ENCODE results near the gene COIL.
"Not testable (repeated sequence)": the region's sequence is repeated elsewhere in the genome, so short reads cannot be mapped to it uniquely, and the experiment has no call there.

The COIL gene

DNA sequence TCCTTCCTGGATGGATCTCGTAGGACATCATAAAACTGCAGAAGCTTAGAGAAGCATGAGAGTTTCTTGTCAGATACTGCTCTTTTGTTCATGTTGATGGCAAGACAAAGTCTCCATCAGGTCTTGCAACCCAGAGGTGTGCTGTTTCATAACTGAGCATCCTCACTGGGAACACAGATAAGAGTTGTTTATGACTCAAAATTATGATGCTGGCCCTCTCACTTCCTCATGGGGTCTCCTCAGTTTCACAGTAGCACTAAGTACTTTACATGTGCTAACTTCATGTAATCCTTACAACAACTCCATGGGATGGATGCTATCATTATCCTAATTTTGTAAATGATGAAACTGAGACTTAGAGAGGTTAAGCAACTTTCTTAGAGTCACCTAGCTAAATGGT lies 31.5 kb upstream of the COIL start:
- no peaks in the 10 kb centered on the region for H3K27me3 ChIP-seq (ENCODE audit: control insufficient read depth, insufficient read depth, low read length)
- no peaks in the 10 kb centered on the region for H3K9me3 ChIP-seq (ENCODE audit: control insufficient read depth, low read length)
- peaks cover 5% of the 10 kb centered on the region for H3K36me3 ChIP-seq (ENCODE audit: control insufficient read depth, insufficient read depth, low read length)
- peaks cover 19% of the 10 kb centered on the region for H3K4me1 ChIP-seq (ENCODE audit: control insufficient read depth, insufficient read depth, low read length)
- no peak overlapping the region for H3K4me3 ChIP-seq (ENCODE audit: low read length)
- no peak overlapping the region for H3K9ac ChIP-seq (ENCODE audit: low read length)

DNA sequence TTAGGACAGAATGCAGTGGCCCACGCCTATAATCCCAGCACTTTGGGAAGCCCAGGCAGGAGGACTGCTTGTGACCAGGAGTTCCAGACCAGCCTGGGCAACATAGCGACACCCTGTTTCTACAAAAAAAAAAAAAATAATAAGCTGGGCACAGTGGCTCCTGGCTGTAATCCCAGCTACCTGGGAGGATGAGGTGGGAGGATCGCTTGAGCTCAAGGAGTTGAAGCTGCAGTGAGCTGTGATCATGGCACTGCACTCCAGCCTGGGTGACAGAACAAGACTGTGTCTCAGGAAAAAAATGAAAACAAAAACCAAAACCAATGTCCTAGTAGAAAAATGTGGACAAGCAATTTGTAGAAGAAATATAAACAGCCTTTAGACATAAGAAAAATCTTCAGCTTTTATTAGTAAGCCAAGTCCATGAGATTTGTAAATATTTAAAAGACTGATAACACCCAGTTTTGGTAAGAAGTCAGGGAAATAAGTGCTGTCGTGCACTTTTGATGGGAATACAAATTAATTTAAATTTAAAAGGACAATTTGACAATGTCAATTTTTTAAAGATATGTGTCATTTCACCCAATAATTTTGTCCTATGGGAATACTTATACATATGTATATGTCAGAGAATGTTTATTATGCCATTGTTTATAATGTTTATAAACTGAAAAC lies 28.2 kb upstream of the COIL start:
- peaks cover 10% of the 10 kb centered on the region for H3K4me1 ChIP-seq (ENCODE audit: control insufficient read depth, insufficient read depth, low read length)
- H3K9ac ChIP-seq (ENCODE audit: low read length), result no peak overlapping the region
- H3K36me3 ChIP-seq (ENCODE audit: control insufficient read depth, insufficient read depth, low read length), result peaks cover 10% of the 10 kb centered on the region
- H3K27me3 ChIP-seq (ENCODE audit: control insufficient read depth, insufficient read depth, low read length), result no peaks in the 10 kb centered on the region
- no peaks in the 10 kb centered on the region for H3K9me3 ChIP-seq (ENCODE audit: control insufficient read depth, low read length)
- no peak overlapping the region for H3K4me3 ChIP-seq (ENCODE audit: low read length)

GRCh38 chr17:56987283-56987834 lies 26.5 kb upstream of the COIL start:
- Histone ChIP-seq H3K9ac (ENCODE audit: low read length) (no peak overlapping the region), H3K4me3 (ENCODE audit: low read length) (no peak overlapping the region), H3K9me3 (ENCODE audit: control insufficient read depth, low read length) (no peaks in the 10 kb centered on the region), H3K27me3 (ENCODE audit: control insufficient read depth, insufficient read depth, low read length) (no peaks in the 10 kb centered on the region), H3K36me3 (ENCODE audit: control insufficient read depth, insufficient read depth, low read length) (peaks cover 8% of the 10 kb centered on the region), H3K4me1 (ENCODE audit: control insufficient read depth, insufficient read depth, low read length) (peaks cover 5% of the 10 kb centered on the region)

DNA sequence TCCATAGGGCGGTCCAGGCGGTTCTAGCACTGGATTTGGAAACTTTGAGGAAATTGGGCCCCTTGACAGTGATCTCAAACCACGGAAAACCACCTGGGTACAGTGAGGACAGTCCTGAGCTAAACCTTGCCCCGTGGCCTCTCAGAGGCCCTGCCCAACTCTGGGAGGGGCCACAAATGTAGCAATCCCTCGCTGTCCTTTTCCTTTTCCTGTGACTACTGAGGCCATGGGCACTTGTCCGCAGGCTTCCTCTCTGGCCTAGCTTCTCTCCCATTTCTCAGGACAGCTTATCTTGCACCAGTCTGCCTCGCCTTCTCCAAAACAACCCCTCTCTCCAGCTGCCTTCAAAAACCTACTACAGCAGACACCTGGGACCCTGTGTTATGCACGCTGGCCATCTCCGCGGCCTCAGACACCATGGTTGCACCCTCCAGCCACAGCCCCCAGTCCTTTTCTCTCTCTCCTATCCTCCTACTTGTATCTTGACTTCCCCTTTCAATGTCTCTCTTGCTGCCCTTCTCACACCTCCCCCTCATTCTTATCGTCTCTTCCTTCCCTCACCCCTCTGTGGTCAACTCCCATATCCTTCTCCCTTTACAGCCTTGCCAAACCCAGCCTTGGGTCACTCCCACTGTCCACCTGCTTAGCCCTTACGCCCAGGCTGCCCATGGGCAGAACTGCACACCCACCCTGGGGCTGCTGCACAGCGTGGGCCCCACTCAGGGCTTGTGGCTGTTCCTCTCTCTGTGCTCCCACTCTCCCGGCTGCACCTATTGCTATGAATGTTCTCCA lies 24.7 kb upstream of the COIL start:
- Histone ChIP-seq H3K36me3 (ENCODE audit: control insufficient read depth, insufficient read depth, low read length) (peaks cover 5% of the 10 kb centered on the region), H3K27me3 (ENCODE audit: control insufficient read depth, insufficient read depth, low read length) (no peaks in the 10 kb centered on the region), H3K9me3 (ENCODE audit: control insufficient read depth, low read length) (no peaks in the 10 kb centered on the region), H3K9ac (ENCODE audit: low read length) (no peak overlapping the region), H3K4me1 (ENCODE audit: control insufficient read depth, insufficient read depth, low read length) (peaks cover 5% of the 10 kb centered on the region), H3K4me3 (ENCODE audit: low read length) (no peak overlapping the region)

GRCh38 chr17:56983366-56983765 lies 22.5 kb upstream of the COIL start:
- H3K36me3 ChIP-seq (ENCODE audit: control insufficient read depth, insufficient read depth, low read length), result peaks cover 5% of the 10 kb centered on the region
- H3K4me3 ChIP-seq (ENCODE audit: low read length), result no peak overlapping the region
- H3K4me1 ChIP-seq (ENCODE audit: control insufficient read depth, insufficient read depth, low read length), result peaks cover 14% of the 10 kb centered on the region
- no peaks in the 10 kb centered on the region for H3K27me3 ChIP-seq (ENCODE audit: control insufficient read depth, insufficient read depth, low read length)
- H3K9ac ChIP-seq (ENCODE audit: low read length), result no peak overlapping the region
- H3K9me3 ChIP-seq (ENCODE audit: control insufficient read depth, low read length), result no peaks in the 10 kb centered on the region

DNA sequence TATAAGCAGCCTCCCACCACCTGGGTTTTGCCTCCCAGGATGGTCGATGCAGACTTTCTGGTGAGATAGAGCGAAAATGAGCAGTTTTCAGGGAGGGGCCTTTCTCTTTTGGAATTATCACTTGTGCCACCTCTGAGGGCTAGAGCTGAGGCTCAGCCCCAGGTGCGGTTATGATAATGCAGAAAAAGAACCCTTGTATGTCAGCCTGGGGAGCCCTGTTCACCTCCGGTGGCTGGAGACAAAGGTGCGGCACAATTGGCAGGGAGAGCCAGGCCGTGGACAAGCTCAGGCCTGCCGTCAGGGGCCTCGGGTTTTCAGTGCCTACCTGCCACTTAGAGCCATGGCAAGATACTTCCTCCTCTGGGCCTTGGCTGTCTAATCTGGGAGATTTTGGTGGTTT lies 21.5 kb upstream of the COIL start:
- Histone ChIP-seq H3K9ac (ENCODE audit: low read length) (no peak overlapping the region), H3K4me3 (ENCODE audit: low read length) (no peak overlapping the region), H3K27me3 (ENCODE audit: control insufficient read depth, insufficient read depth, low read length) (no peaks in the 10 kb centered on the region), H3K4me1 (ENCODE audit: control insufficient read depth, insufficient read depth, low read length) (peaks cover 9% of the 10 kb centered on the region), H3K36me3 (ENCODE audit: control insufficient read depth, insufficient read depth, low read length) (peaks cover 5% of the 10 kb centered on the region), H3K9me3 (ENCODE audit: control insufficient read depth, low read length) (no peaks in the 10 kb centered on the region)

GRCh38 chr17:56980526-56980925 lies 19.7 kb upstream of the COIL start:
- not testable (repeated sequence) for H3K9me3 ChIP-seq (ENCODE audit: control insufficient read depth, low read length); H3K4me1 ChIP-seq (ENCODE audit: control insufficient read depth, insufficient read depth, low read length); H3K27me3 ChIP-seq (ENCODE audit: control insufficient read depth, insufficient read depth, low read length); H3K36me3 ChIP-seq (ENCODE audit: control insufficient read depth, insufficient read depth, low read length); H3K9ac ChIP-seq (ENCODE audit: low read length); H3K4me3 ChIP-seq (ENCODE audit: low read length)

DNA sequence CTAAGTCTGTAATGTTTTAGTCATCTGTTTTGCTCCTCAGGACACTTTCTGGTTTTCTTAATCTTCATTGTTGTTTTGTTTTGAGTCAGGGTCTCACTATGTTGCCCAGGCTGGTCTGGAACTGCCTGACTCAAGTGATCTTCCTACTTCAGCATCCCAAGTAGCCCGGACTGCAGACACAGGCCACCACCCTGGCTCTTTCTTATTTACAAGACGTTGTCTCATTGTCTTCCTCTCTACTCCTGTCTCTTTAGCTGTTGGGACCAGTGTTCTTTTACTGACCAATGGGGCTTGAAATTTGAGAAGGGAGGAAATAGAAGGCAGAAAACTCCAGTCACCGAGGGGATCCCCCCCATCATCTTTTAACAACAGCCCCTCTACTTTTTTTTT lies 18.2 kb upstream of the COIL start:
- Histone ChIP-seq H3K9ac (ENCODE audit: low read length) (no peak overlapping the region), H3K4me1 (ENCODE audit: control insufficient read depth, insufficient read depth, low read length) (peaks cover 9% of the 10 kb centered on the region), H3K27me3 (ENCODE audit: control insufficient read depth, insufficient read depth, low read length) (no peaks in the 10 kb centered on the region), H3K9me3 (ENCODE audit: control insufficient read depth, low read length) (no peaks in the 10 kb centered on the region), H3K36me3 (ENCODE audit: control insufficient read depth, insufficient read depth, low read length) (no peaks in the 10 kb centered on the region), H3K4me3 (ENCODE audit: low read length) (no peak overlapping the region)

DNA sequence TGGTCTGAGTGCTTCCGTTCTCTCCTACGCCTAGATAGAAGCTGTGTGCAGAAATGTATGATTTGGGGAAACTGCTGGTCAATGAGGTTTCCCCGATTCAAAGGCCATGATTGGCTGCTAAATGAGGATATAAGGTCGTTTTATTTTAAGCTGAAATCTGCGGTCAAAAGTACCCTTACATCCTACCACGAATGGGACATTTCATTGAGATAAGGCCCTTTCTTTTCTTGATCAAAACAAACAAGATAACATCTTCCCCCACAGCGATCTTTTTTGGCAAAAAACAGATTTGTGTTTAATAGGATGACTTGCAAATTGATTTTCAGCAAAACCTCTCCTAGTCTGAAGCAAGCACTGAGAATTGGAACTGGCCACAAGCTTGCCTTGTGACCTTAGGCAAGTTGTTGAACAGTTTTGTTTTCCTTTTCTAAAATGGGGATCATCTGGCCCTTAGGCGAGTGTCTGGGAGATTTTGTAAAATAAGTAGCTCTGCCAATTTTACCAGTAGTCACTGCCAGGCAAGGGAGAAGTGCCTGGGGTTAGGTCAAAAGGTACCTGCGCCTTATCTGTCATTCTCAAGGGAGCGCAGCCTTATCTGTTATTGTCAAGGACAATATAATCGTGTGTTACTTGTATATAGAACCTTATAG lies 17.7 kb upstream of the COIL start:
- Histone ChIP-seq H3K36me3 (ENCODE audit: control insufficient read depth, insufficient read depth, low read length) (no peaks in the 10 kb centered on the region), H3K27me3 (ENCODE audit: control insufficient read depth, insufficient read depth, low read length) (no peaks in the 10 kb centered on the region), H3K4me3 (ENCODE audit: low read length) (no peak overlapping the region), H3K4me1 (ENCODE audit: control insufficient read depth, insufficient read depth, low read length) (peaks cover 9% of the 10 kb centered on the region), H3K9ac (ENCODE audit: low read length) (no peak overlapping the region), H3K9me3 (ENCODE audit: control insufficient read depth, low read length) (no peaks in the 10 kb centered on the region)

DNA sequence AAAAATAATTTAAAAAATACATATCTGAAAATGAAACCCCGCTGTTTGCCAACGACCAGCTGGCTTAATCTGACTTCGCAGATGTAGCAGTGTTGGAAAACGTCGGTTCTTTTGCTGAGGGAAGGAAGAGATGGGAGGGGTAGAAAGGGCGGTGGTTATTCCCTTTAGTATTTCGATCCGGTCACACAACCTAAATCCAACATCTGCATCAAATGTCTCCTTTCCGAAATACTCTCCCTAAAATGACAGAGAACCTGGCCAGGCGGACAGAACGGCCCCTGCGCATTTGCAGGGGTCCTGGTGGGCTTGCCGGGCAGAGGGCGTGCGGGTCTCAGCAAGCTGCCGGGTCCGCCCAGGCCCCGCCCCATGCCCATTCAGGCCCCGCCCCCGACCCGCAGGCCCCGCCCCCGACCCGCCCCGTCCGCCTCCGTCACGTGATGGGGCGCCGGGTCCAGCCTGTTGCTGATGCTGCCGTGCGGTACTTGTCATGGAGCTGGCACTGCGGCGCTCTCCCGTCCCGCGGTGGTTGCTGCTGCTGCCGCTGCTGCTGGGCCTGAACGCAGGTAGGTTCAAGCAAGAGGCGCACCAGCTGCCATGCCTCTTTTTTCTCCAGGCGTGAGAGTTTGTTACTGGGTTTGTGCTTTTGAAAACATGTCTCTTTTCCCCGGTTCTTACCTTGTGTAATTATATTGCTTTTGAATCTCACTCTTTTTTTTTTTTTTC lies 17.0 kb upstream of the COIL start, which contains the start of gene SCPEP1:
Gene SCPEP1, plus strand, starts transcription at position 459 of the 723 bp plus-strand sequence. Its CDS starts 29 bp downstream, at position 488.
- no peaks in the 10 kb centered on the region for H3K36me3 ChIP-seq (ENCODE audit: control insufficient read depth, insufficient read depth, low read length)
- H3K9ac ChIP-seq (ENCODE audit: low read length), result peak within 1 kb of the TSS; percentile 55
- peaks cover 9% of the 10 kb centered on the region for H3K4me1 ChIP-seq (ENCODE audit: control insufficient read depth, insufficient read depth, low read length)
- no peaks in the 10 kb centered on the region for H3K27me3 ChIP-seq (ENCODE audit: control insufficient read depth, insufficient read depth, low read length)
- H3K4me3 ChIP-seq (ENCODE audit: low read length), result no peak within 1 kb of the TSS
- no peaks in the 10 kb centered on the region for H3K9me3 ChIP-seq (ENCODE audit: control insufficient read depth, low read length)

- no peaks in the 10 kb centered on the region for H3K36me3 ChIP-seq (ENCODE audit: control insufficient read depth, insufficient read depth, low read length)
- peaks cover 16% of the 10 kb centered on the region for H3K4me1 ChIP-seq (ENCODE audit: control insufficient read depth, insufficient read depth, low read length)
- H3K9ac ChIP-seq (ENCODE audit: low read length), result no peak overlapping the region
- H3K4me3 ChIP-seq (ENCODE audit: low read length), result no peak overlapping the region
- no peaks in the 10 kb centered on the region for H3K9me3 ChIP-seq (ENCODE audit: control insufficient read depth, low read length)
- no peaks in the 10 kb centered on the region for H3K27me3 ChIP-seq (ENCODE audit: control insufficient read depth, insufficient read depth, low read length)
Observed at GRCh38 chr17:56976941-56977608, 16.2 kb upstream of the COIL start.

All from mucosa of stomach (tissue), 1 donor.